Uterus (tissue), 4 donors: ENCODE measurements around the gene RS1. TPM values are rescaled to one million over a fixed set of nuclear protein-coding genes. Genes with fewer than 3 reads are reported as not detected.

Source experiments
- DNase-seq, 2 donors: peaks; one replicate each; pipeline ENCODE4 v3.0.0-alpha.2; 2019 to 2020
- H3K27ac ChIP-seq, 2 donors: fragments of 200-600 bp; sonication (generic); 1 replicate in 1 of 2; 2 replicates in 1 of 2; pipeline ENCODE4 v1.5.1; 2016 to 2018
- H3K27me3 ChIP-seq, 2 donors: fragments of 200-600 bp; sonication (generic); one replicate each; pipeline ENCODE4 v1.5.1; 2018 to 2019; ENCODE audit warnings: control low read depth in 1 of 2
- H3K36me3 ChIP-seq, 2 donors: fragments of 200-600 bp; sonication (generic); one replicate each; pipeline ENCODE4 v1.5.1; 2019; ENCODE audit warnings: control low read depth in 1 of 2
- H3K4me1 ChIP-seq, 2 donors: fragments of 200-600 bp; sonication (generic); one replicate each; pipeline ENCODE4 v1.5.1; 2018 to 2019; ENCODE audit warnings: control low read depth in 1 of 2
- H3K4me3 ChIP-seq, 2 donors: fragments of 200-600 bp; sonication (generic); 1 replicate in 1 of 2; 2 replicates in 1 of 2; pipeline ENCODE4 v1.5.1; 2018 to 2019; ENCODE audit warnings: mild to moderate bottlenecking in 1 of 2
- H3K9me3 ChIP-seq, 2 donors: fragments of 200-600 bp; sonication (generic); one replicate each; pipeline ENCODE4 v1.5.1; 2019; ENCODE audit warnings: control low read depth in 1 of 2
- intact Hi-C: fragments of 100-400 bp; cut with DNase I; formaldehyde crosslinking; loops from one replicate; pipeline ENCODE4 v1.15.1; 2023; ENCODE audit warnings: low total_unique reads
- total RNA-seq, 4 donors: library from RNA; depleted of rRNA in 3 of 4; stranded (reverse); fragments of >200 nt in 3 of 4; gene quantifications; one replicate each; pipeline versions ENCODE4 v1.1.0 to v1.2.4, GENCODE V29; 2014 to 2023
- TF ChIP-seq, protein P1 (sequence below), 4 experiments: fragments of 200-600 bp in 2 of 4; fragments of 450-650 bp in 2 of 4; sonication (generic) in 2 of 4; IDR thresholded peaks; one replicate each; pipeline ENCODE4 v1.5.1; 2016 to 2019; ENCODE audit warnings: antibody characterized with exemption in 4 of 4, mild to moderate bottlenecking in 2 of 4, moderate library complexity in 1 of 4
- donor health status: DM: yes; HTN: yes; CAD: no.

Gene RS1
- total RNA-seq, 4 donors from 2014 or later, result not detected

DNA sequence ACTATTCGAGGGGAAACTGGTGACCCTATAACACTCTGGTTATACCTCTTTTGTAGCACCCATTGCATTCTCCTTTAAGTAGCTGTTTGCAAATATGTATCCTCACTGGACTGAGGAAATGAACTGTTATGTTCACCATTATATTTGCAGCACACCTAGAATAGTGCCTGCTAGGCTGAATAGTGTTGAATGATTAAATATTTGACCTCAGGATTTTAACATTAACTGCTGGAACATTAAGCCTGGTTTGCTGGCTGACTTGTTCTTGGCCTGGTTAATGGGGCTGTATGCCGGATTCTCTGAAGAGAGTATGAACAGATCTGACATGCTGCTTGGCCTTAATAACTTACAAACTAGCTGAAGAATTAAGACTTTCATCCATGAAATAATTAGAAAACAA lies 80.1 kb downstream of the RS1 start:
- no peak for DNase-seq
- Histone ChIP-seq H3K4me1 (no peaks in the 10 kb centered on the region), H3K9me3 (no peaks in the 10 kb centered on the region), H3K36me3 (no peaks in the 10 kb centered on the region), H3K4me3 (no peak overlapping the region), H3K27me3 (no peaks in the 10 kb centered on the region), H3K27ac (no peak overlapping the region)
- intact Hi-C loops, result no loop called here
- TF ChIP-seq, protein P1, sequence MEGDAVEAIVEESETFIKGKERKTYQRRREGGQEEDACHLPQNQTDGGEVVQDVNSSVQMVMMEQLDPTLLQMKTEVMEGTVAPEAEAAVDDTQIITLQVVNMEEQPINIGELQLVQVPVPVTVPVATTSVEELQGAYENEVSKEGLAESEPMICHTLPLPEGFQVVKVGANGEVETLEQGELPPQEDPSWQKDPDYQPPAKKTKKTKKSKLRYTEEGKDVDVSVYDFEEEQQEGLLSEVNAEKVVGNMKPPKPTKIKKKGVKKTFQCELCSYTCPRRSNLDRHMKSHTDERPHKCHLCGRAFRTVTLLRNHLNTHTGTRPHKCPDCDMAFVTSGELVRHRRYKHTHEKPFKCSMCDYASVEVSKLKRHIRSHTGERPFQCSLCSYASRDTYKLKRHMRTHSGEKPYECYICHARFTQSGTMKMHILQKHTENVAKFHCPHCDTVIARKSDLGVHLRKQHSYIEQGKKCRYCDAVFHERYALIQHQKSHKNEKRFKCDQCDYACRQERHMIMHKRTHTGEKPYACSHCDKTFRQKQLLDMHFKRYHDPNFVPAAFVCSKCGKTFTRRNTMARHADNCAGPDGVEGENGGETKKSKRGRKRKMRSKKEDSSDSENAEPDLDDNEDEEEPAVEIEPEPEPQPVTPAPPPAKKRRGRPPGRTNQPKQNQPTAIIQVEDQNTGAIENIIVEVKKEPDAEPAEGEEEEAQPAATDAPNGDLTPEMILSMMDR (IDR thresholded peaks at IDR 0.05), result no peak

Other genes with a start within 250 kb of the RS1 start
- gene CDKL5, start 246.5 kb downstream of the RS1 start, total RNA-seq, result 10 to 100 TPM in 3 of 4 donors, 1 to 10 TPM in 1; 9.7 to 14.5 (median 13.2) TPM
- under 1 TPM in 2 of 4 donors, not detected in 2; under 0.01 to 0.76 TPM for gene PPEF1, start 35.5 kb upstream of the RS1 start, total RNA-seq